GM12878 (cell line): ENCODE measurements around the gene SLC1A1. TPM values are rescaled to one million over a fixed set of nuclear protein-coding genes. Genes with fewer than 3 reads are reported as not detected.

Source experiments
- ATAC-seq: fragments of 200-7000 bp; cut with Tn5 transposase; 3 replicates; pipeline ENCODE4 v1.9.1; 2020; ENCODE audit warnings: mild to moderate bottlenecking, moderate library complexity
- BruUV-seq: library from RNA; stranded (reverse); fragments of 400-500 nt; replicated peaks from 2 replicates; lab custom pipeline; 2021; lab: Mats Ljungman, UMichigan
- CTCF ChIA-PET: fragments of 300-600 bp; sonication (Branson Sonifier 250); formaldehyde crosslinking; extraction: SDS; loops from one replicate; lab custom pipeline; 2021; ENCODE audit warnings: inconsistent platforms; lab: Yijun Ruan, JAX
- POLR2A ChIA-PET: fragments of 350-600 bp; formaldehyde crosslinking; extraction: SDS; loops from one replicate; lab custom pipeline; 2021; ENCODE audit warnings: inconsistent platforms; lab: Charles Lee
- RAD21 ChIA-PET: fragments of 300-600 bp; sonication (Branson Sonifier 250); formaldehyde crosslinking; loops from one replicate; lab custom pipeline; 2023; ENCODE audit warnings: antibody characterized with exemption; ENCODE audit not compliant: unreplicated experiment; lab: Charles Lee
- SMC1A ChIA-PET: fragments of 300-600 bp; sonication (Branson Sonifier 250); formaldehyde crosslinking; loops from one replicate; lab custom pipeline; 2023; ENCODE audit not compliant: unreplicated experiment, uncharacterized antibody; lab: Charles Lee
- DNase-seq: peaks from one replicate; pipeline ENCODE4 v3.0.0-alpha.2; 2011; ENCODE audit warnings: low read depth, low spot score
- FAIRE-seq: peaks from 3 replicates; lab custom pipeline; 2011; peaks lifted over from hg19 to GRCh38; lab: Jason Lieb, UNC
- H2AFZ ChIP-seq: 2 replicates; pipeline ENCODE4 v1.6.0; 2011; ENCODE audit warnings: low read depth, low read length, control low read depth; ENCODE audit not compliant: control insufficient read depth
- H3K27ac ChIP-seq: 2 replicates; pipeline ENCODE4 v1.5.1; 2011; ENCODE audit warnings: control low read depth; ENCODE audit not compliant: control insufficient read depth, insufficient read depth
- H3K27me3 ChIP-seq, 2 experiments: replicated peaks in 1 of 2; 2 replicates each; pipeline versions ENCODE4 v1.6.0 to v1.6.1; 2011; ENCODE audit warnings: low read length in 1 of 2; ENCODE audit not compliant: control insufficient read depth in 2 of 2, insufficient read depth in 2 of 2
- H3K36me3 ChIP-seq, 2 experiments: 2 replicates each; pipeline ENCODE4 v1.5.1; 2011; ENCODE audit warnings: low read length in 1 of 2; ENCODE audit not compliant: control insufficient read depth in 2 of 2, insufficient read depth in 2 of 2
- H3K4me1 ChIP-seq: 2 replicates; pipeline ENCODE4 v1.6.1; 2011; ENCODE audit warnings: mild to moderate bottlenecking, low read length, moderate library complexity, mixed read lengths; ENCODE audit not compliant: control insufficient read depth, insufficient read depth
- H3K4me2 ChIP-seq: 2 replicates; pipeline ENCODE4 v1.6.0; 2011; ENCODE audit warnings: control low read depth; ENCODE audit not compliant: control insufficient read depth, insufficient read depth
- H3K4me3 ChIP-seq: fragments of 200-600 bp; sonication (generic); 2 replicates; pipeline ENCODE4 v1.5.1; 2016
- H3K79me2 ChIP-seq: 2 replicates; pipeline ENCODE4 v1.6.0; 2011; ENCODE audit warnings: low read length; ENCODE audit not compliant: control insufficient read depth, insufficient read depth
- H3K9ac ChIP-seq: 2 replicates; pipeline ENCODE4 v1.8.0; 2011; ENCODE audit warnings: low read length, control low read depth, mixed read lengths; ENCODE audit not compliant: control insufficient read depth, insufficient read depth
- H3K9me3 ChIP-seq: replicated peaks from 3 replicates; pipeline ENCODE4 v1.5.1; 2011; ENCODE audit warnings: mild to moderate bottlenecking, low read length; ENCODE audit not compliant: control insufficient read depth, insufficient read depth
- H4K20me1 ChIP-seq: 2 replicates; pipeline ENCODE4 v1.6.0; 2011; ENCODE audit not compliant: control insufficient read depth, insufficient read depth
- CREM ChIP-seq: IDR thresholded peaks from 2 replicates; pipeline ENCODE4 v1.6.1; 2014; ENCODE audit warnings: antibody characterized with exemption, low read depth
- NFXL1 ChIP-seq: fragments of 450-650 bp; IDR thresholded peaks from 2 replicates; pipeline ENCODE4 v1.6.1; 2017; ENCODE audit warnings: antibody characterized with exemption, mild to moderate bottlenecking, borderline replicate concordance
- NFYB ChIP-seq: IDR thresholded peaks from 2 replicates; pipeline ENCODE4 v1.6.1; 2011; ENCODE audit warnings: low read depth, mild to moderate bottlenecking, low read length, improper control_type of control experiment, moderate library complexity; ENCODE audit not compliant: insufficient read depth
- POLR2A ChIP-seq: IDR thresholded peaks from 2 replicates; pipeline ENCODE4 v1.6.1; 2011; ENCODE audit warnings: low read depth, mild to moderate bottlenecking, low read length
- RAD21 ChIP-seq: IDR thresholded peaks from 2 replicates; pipeline ENCODE4 v1.6.1; 2011; ENCODE audit warnings: mild to moderate bottlenecking, low read depth, low read length, moderate library complexity; ENCODE audit not compliant: insufficient read depth
- SIN3A ChIP-seq: IDR thresholded peaks from 2 replicates; pipeline ENCODE4 v1.6.1; 2012; ENCODE audit warnings: low read depth, low read length, improper control_type of control experiment
- YY1 ChIP-seq: IDR thresholded peaks from 2 replicates; pipeline ENCODE4 v1.6.1; 2011; ENCODE audit warnings: low read depth, mild to moderate bottlenecking, low read length
- WGBS: methylation state at CpG from one replicate; pipeline ENCODE4 v1.1.6; 2016; ENCODE audit warnings: low lambda C conversion rate; ENCODE audit not compliant: insufficient replicate concordance, insufficient coverage; ENCODE audit errors: missing lambda C conversion rate; 5-methylcytosine and 5-hydroxymethylcytosine counted together
- in situ Hi-C: fragments of 300-500 bp; cut with MboI; formaldehyde crosslinking; loops from 9 replicates; pipeline ENCODE4 v1.14.3; 2018; ENCODE audit warnings: mixed read lengths
- intact Hi-C: fragments of 100-400 bp; cut with micrococcal nuclease; formaldehyde crosslinking; loops from one replicate; pipeline ENCODE4 v1.14.2; 2022; ENCODE audit not compliant: unreplicated experiment
- polyA plus RNA-seq, 11 experiments: library from polyadenylated mRNA; depleted of rRNA in 4 of 11; unstranded in 6 of 11; stranded (reverse) in 5 of 11; fragments of >200 nt; fragmentation: Nextera tagmentation in 4 of 11; fragmentation: Illumina TruSeq in 1 of 11; extraction: Ambion mirVana in 4 of 11; extraction: Trizol in 1 of 11; gene quantifications; 1 replicate in 1 of 11; 2 replicates in 10 of 11; pipeline versions ENCODE4 v1.2.1 to v1.2.3, GENCODE V29; 2011 to 2016; ENCODE audit warnings: inconsistent platforms in 2 of 11, missing spikeins in 2 of 11, low read depth in 1 of 11
- total RNA-seq, 4 experiments: library from RNA; depleted of rRNA in 3 of 4; stranded (reverse); fragments of >200 nt in 3 of 4; fragmentation: Illumina TruSeq in 1 of 4; extraction: Trizol in 1 of 4; gene quantifications; 2 replicates each; pipeline versions ENCODE4 v1.2.1 to v1.2.3, GENCODE V29; 2013 to 2021
- TF ChIP-seq, protein P1 (sequence below): fragments of 450-650 bp; conservative IDR thresholded peaks from 2 replicates; pipeline ENCODE4 v1.6.1; 2017; ENCODE audit warnings: mild to moderate bottlenecking, moderate library complexity
- TF ChIP-seq, protein P2 (sequence below): IDR thresholded peaks from 2 replicates; pipeline ENCODE4 v1.6.1; 2011; ENCODE audit warnings: borderline replicate concordance, low read depth, mild to moderate bottlenecking, moderate library complexity, low read length; ENCODE audit not compliant: insufficient read depth, poor library complexity, severe bottlenecking
- TF ChIP-seq, protein P3 (sequence below): fragments of 450-650 bp; IDR thresholded peaks from 2 replicates; pipeline ENCODE4 v1.6.1; 2017; ENCODE audit warnings: mild to moderate bottlenecking, moderate library complexity
- TF ChIP-seq, protein P4 (sequence below): fragments of 450-650 bp; IDR thresholded peaks from 2 replicates; pipeline ENCODE4 v1.6.1; 2014; ENCODE audit warnings: mild to moderate bottlenecking

The SLC1A1 gene
- total and polyA plus RNA-seq, 10 of the 15 experiments (the other 5 are each of a cell fraction or from before 2014, with no cell fraction given) = 4.2 to 24.9 (median 18.3) TPM

- TF ChIP-seq, protein P1, sequence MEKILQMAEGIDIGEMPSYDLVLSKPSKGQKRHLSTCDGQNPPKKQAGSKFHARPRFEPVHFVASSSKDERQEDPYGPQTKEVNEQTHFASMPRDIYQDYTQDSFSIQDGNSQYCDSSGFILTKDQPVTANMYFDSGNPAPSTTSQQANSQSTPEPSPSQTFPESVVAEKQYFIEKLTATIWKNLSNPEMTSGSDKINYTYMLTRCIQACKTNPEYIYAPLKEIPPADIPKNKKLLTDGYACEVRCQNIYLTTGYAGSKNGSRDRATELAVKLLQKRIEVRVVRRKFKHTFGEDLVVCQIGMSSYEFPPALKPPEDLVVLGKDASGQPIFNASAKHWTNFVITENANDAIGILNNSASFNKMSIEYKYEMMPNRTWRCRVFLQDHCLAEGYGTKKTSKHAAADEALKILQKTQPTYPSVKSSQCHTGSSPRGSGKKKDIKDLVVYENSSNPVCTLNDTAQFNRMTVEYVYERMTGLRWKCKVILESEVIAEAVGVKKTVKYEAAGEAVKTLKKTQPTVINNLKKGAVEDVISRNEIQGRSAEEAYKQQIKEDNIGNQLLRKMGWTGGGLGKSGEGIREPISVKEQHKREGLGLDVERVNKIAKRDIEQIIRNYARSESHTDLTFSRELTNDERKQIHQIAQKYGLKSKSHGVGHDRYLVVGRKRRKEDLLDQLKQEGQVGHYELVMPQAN = no peak
- no peak for TF ChIP-seq NFXL1
- TF ChIP-seq YY1 = no peak
- no peak for TF ChIP-seq SIN3A
- TF ChIP-seq RAD21 = no peak
- TF ChIP-seq, protein P2, sequence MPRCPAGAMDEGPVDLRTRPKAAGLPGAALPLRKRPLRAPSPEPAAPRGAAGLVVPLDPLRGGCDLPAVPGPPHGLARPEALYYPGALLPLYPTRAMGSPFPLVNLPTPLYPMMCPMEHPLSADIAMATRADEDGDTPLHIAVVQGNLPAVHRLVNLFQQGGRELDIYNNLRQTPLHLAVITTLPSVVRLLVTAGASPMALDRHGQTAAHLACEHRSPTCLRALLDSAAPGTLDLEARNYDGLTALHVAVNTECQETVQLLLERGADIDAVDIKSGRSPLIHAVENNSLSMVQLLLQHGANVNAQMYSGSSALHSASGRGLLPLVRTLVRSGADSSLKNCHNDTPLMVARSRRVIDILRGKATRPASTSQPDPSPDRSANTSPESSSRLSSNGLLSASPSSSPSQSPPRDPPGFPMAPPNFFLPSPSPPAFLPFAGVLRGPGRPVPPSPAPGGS = no peak
- no peak for TF ChIP-seq CREM
Measured at GRCh38 chr9:4549751-4550295, 59.6 kb downstream of the SLC1A1 start (continued).

- no TSS peak for BruUV-seq
Measured at GRCh38 chr9:4550777-4551484, 60.7 kb downstream of the SLC1A1 start.

More at GRCh38 chr9:4550777-4551484, 60.7 kb downstream of the SLC1A1 start:
- intact Hi-C loops = no loop called here
- RAD21 ChIA-PET = interaction anchor here (4.5 kb wide), 1 partner anchor 163 kb away, joined by 28 read pairs; no protein-coding TSS in a partner anchor
- CTCF ChIA-PET = interaction anchor here (0.8 to 5.9 kb wide), 11 partner anchors 8 to 233 kb away, joined by 3 to 111 read pairs (median 5); no protein-coding TSS in a partner anchor
- Histone ChIP-seq H3K36me3 (no peaks in the 10 kb centered on the region; a peak in 1 of 4 replicates), H3K79me2 (no peaks in the 10 kb centered on the region), H3K4me1 (no peaks in the 10 kb centered on the region), H3K9ac (no peak overlapping the region), H3K27me3 (no peaks in the 10 kb centered on the region), H3K9me3 (no peaks in the 10 kb centered on the region), H3K4me3 (no peak overlapping the region), H3K4me2 (no peak overlapping the region), H4K20me1 (no peaks in the 10 kb centered on the region), H2AFZ (no peak overlapping the region), H3K27ac (no peak overlapping the region)
- 53% methylated on average over 4 of the region's 4 CpGs for WGBS
- POLR2A ChIA-PET = no interaction called here
- ATAC-seq (no peak), DNase-seq (no peak), FAIRE-seq (no peak)
- no peak for TF ChIP-seq NFYB
- TF ChIP-seq, protein P3, sequence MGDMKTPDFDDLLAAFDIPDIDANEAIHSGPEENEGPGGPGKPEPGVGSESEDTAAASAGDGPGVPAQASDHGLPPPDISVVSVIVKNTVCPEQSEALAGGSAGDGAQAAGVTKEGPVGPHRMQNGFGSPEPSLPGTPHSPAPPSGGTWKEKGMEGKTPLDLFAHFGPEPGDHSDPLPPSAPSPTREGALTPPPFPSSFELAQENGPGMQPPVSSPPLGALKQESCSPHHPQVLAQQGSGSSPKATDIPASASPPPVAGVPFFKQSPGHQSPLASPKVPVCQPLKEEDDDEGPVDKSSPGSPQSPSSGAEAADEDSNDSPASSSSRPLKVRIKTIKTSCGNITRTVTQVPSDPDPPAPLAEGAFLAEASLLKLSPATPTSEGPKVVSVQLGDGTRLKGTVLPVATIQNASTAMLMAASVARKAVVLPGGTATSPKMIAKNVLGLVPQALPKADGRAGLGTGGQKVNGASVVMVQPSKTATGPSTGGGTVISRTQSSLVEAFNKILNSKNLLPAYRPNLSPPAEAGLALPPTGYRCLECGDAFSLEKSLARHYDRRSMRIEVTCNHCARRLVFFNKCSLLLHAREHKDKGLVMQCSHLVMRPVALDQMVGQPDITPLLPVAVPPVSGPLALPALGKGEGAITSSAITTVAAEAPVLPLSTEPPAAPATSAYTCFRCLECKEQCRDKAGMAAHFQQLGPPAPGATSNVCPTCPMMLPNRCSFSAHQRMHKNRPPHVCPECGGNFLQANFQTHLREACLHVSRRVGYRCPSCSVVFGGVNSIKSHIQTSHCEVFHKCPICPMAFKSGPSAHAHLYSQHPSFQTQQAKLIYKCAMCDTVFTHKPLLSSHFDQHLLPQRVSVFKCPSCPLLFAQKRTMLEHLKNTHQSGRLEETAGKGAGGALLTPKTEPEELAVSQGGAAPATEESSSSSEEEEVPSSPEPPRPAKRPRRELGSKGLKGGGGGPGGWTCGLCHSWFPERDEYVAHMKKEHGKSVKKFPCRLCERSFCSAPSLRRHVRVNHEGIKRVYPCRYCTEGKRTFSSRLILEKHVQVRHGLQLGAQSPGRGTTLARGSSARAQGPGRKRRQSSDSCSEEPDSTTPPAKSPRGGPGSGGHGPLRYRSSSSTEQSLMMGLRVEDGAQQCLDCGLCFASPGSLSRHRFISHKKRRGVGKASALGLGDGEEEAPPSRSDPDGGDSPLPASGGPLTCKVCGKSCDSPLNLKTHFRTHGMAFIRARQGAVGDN = 0 out of 2 replicates have a peak, but pooled peaks have one; percentile 21
- no peak for TF ChIP-seq POLR2A
- TF ChIP-seq, protein P4, sequence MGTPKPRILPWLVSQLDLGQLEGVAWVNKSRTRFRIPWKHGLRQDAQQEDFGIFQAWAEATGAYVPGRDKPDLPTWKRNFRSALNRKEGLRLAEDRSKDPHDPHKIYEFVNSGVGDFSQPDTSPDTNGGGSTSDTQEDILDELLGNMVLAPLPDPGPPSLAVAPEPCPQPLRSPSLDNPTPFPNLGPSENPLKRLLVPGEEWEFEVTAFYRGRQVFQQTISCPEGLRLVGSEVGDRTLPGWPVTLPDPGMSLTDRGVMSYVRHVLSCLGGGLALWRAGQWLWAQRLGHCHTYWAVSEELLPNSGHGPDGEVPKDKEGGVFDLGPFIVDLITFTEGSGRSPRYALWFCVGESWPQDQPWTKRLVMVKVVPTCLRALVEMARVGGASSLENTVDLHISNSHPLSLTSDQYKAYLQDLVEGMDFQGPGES = no peak
- SMC1A ChIA-PET = interaction anchor here (0.9 to 6.2 kb wide), 13 partner anchors 8 to 437 kb away, joined by 3 to 63 read pairs (median 3); no protein-coding TSS in a partner anchor
- in situ Hi-C loops = no loop called here
